Temporal lobe (tissue), 2 donors: ENCODE measurements around the gene FBXO34. TPM values are rescaled to one million over a fixed set of nuclear protein-coding genes. Genes with fewer than 3 reads are reported as not detected.

Experiments used
- small RNA-seq: library from RNA; depleted of rRNA; stranded (forward); fragments of <200 nt; gene quantifications from one replicate; pipeline ENCODE3, GENCODE V24; 2014; ENCODE audit warnings: low replicate concordance
- total RNA-seq: library from RNA; depleted of rRNA; stranded (reverse); fragments of >200 nt; gene quantifications from one replicate; pipeline ENCODE4 v1.2.3, GENCODE V29; 2014

FBXO34 gene
- total RNA-seq, 1 donor from 2014 or later, result 29.0 TPM

Small RNA genes lying within 50 kb of the gene (small RNA-seq; reads per million reads assigned to genes)
- not detected for gene AL356801.1

Other genes with a start within 250 kb of the FBXO34 start
- 8.9 TPM for gene WDHD1, start 244.3 kb upstream of the FBXO34 start, total RNA-seq
- gene SOCS4, start 244.2 kb upstream of the FBXO34 start, total RNA-seq, result 24.8 TPM
- 25.1 TPM for gene MAPK1IP1L, start 219.8 kb upstream of the FBXO34 start, total RNA-seq
- 11.3 TPM for gene LGALS3, start 142.2 kb upstream of the FBXO34 start, total RNA-seq
- 3.9 TPM for gene DLGAP5, start 79.8 kb upstream of the FBXO34 start, total RNA-seq
- 17.9 TPM for gene ATG14, start 140.4 kb downstream of the FBXO34 start, total RNA-seq
- gene TBPL2, start 169.2 kb downstream of the FBXO34 start, total RNA-seq, result not detected